GM21515 (cell line): ENCODE results near the gene PCDHB5.
"Not testable (repeated sequence)": the region's sequence is repeated elsewhere in the genome, so short reads cannot be mapped to it uniquely, and the experiment has no call there.

Experiments
- ATAC-seq: cut with Tn5 transposase; IDR thresholded peaks from one replicate; pipeline ENCODE4 v1.9.1; 2021; ENCODE audit not compliant: unreplicated experiment

The PCDHB5 gene

GRCh38 chr5:141151632-141152031 is 16.6 kb downstream of the PCDHB5 start:
- not testable (repeated sequence) for ATAC-seq

- ATAC-seq: not testable (repeated sequence)
Measured at GRCh38 chr5:141152096-141152495, 17.1 kb downstream of the PCDHB5 start.

DNA sequence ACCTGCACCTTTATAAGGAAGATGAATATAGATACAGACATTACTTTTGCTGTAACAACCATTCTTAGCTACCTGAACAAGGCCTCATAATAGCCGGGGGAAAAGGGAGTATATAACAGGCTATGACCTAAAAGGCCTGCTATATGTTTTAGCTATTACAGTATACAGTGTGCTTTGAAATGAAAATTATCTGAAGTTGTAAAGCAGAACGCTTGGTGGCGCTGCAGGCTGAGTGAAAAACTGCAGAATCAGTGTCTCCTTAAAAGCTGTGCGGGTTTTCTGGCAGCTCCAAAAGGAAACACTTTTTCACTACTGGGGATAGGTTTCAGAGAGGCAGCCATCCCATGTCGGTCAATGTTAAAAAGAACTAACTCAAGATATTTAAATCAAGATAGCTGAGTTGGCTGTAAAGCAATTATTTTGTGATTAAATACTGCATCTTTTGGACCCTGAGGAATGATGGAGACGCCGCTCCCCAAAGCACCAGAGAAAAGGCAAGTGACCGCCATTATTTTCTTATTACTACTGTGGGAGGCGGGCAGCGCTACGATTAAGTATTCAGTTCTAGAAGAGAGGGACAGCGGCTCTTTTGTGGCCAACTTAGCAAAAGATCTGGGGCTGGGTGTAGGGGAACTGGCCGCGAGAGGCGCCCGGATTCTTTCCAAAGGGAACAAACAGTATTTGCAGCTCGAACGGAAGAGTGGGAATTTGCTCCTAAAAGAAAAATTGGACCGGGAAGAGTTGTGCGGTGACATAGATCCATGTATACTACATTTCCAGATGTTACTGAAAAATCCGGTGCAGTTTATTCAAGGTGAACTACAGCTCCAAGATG is 20.8 kb downstream of the PCDHB5 start:
- ATAC-seq: no peak

- not testable (repeated sequence) for ATAC-seq
Measured at GRCh38 chr5:141157356-141157755, 22.4 kb downstream of the PCDHB5 start.

DNA sequence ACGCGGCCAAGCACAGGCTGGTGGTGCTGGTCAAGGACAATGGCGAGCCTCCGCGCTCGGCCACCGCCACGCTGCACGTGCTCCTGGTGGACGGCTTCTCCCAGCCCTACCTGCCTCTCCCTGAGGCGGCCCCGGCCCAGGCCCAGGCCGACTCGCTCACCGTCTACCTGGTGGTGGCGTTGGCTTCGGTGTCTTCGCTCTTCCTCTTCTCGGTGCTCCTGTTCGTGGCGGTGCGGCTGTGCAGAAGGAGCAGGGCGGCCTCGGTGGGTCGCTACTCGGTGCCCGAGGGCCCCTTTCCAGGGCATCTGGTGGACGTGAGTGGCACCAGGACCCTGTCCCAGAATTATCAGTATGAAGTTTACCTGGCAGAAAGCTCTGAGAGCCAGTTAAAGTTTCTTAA is 22.9 kb downstream of the PCDHB5 start:
- ATAC-seq: not testable (repeated sequence)

DNA sequence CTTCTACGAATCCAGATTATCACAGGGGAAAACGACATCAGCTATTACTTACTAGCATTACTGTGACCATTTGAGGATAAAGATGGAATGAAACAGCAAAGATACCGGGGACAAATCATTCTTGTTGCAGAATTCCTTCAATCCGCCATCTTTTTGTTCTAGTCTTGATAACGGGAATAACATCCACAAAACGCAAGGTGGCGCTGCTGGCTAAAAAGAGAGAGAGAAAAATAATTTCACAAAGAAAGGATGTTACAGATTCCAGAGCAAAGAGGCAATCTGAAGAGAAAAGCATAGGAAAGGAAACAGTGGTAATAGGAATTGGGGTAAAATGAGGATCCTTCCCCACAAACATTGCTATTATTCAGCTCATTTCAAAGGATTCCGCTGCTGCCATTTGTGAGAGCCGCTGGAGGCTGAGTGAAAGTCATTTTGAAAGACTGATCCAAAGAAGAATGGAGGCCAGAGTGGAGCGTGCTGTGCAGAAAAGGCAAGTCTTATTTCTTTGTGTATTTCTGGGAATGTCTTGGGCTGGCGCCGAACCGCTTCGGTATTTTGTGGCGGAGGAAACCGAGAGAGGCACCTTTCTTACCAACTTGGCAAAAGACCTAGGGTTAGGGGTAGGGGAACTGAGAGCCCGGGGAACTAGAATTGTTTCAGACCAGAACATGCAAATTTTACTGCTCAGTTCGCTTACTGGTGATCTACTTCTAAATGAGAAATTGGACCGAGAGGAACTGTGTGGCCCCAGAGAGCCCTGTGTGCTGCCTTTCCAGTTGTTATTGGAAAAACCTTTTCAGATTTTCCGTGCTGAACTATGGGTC is 37.6 kb downstream of the PCDHB5 start, which contains the start of gene PCDHB7:
TSS of gene PCDHB7 (plus strand) at position 264 of the 824 bp plus-strand sequence. CDS start at position 456, 192 bp downstream.
- no peak for ATAC-seq

- ATAC-seq: not testable (repeated sequence)
Measured at GRCh38 chr5:141174291-141175104, 39.5 kb downstream of the PCDHB5 start.

- no peak for ATAC-seq
Measured at GRCh38 chr5:141175933-141176332, 40.9 kb downstream of the PCDHB5 start.

DNA sequence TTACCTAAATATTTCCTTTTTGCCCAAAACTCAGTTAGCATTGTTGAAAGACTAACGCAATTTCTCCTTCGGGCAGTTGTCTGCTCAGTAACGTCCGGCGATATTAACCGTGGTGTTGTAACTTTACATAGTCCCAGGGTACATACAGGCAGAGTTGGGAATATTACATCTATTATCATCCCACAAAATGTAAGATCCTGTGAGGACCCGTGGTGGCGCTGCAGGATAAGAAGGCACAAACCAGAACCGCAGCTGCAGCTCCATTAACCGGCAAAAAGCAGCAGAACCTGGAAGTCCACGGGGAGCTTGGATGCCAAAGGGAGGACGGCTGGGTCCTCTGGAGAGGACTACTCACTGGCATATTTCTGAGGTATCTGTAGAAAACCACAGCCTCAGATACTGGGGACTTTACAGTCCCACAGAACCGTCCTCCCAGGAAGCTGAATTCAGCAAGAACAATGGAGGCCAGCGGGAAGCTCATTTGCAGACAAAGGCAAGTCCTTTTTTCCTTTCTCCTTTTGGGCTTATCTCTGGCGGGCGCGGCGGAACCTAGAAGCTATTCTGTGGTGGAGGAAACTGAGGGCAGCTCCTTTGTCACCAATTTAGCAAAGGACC is 42.7 kb downstream of the PCDHB5 start, which contains the start of gene PCDHB8:
TSS of gene PCDHB8 (plus strand) at position 214 of the 615 bp plus-strand sequence. CDS start at position 459, 245 bp downstream.
- not testable (repeated sequence) for ATAC-seq

GRCh38 chr5:141179371-141179770 is 44.4 kb downstream of the PCDHB5 start:
- not testable (repeated sequence) for ATAC-seq

DNA sequence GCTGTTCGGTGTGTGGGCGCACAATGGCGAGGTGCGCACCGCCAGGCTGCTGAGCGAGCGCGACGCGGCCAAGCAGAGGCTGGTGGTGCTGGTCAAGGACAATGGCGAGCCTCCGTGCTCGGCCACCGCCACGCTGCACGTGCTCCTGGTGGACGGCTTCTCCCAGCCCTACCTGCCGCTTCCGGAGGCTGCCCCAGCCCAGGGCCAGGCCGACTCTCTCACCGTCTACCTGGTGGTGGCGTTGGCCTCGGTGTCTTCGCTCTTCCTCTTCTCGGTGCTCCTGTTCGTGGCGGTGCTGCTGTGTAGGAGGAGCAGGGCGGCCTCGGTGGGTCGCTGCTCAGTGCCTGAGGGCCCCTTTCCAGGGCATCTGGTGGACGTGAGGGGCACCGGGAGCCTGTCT is 44.9 kb downstream of the PCDHB5 start:
- not testable (repeated sequence) for ATAC-seq

GRCh38 chr5:141180313-141180712 is 45.3 kb downstream of the PCDHB5 start:
- ATAC-seq: no peak

GRCh38 chr5:141182248-141182647 is 47.2 kb downstream of the PCDHB5 start, which contains the start of gene PCDHB16:
TSS of gene PCDHB16 (plus strand) at chr5:141182387. CDS start at chr5:141182560, 173 bp downstream.
- no peak for ATAC-seq

DNA sequence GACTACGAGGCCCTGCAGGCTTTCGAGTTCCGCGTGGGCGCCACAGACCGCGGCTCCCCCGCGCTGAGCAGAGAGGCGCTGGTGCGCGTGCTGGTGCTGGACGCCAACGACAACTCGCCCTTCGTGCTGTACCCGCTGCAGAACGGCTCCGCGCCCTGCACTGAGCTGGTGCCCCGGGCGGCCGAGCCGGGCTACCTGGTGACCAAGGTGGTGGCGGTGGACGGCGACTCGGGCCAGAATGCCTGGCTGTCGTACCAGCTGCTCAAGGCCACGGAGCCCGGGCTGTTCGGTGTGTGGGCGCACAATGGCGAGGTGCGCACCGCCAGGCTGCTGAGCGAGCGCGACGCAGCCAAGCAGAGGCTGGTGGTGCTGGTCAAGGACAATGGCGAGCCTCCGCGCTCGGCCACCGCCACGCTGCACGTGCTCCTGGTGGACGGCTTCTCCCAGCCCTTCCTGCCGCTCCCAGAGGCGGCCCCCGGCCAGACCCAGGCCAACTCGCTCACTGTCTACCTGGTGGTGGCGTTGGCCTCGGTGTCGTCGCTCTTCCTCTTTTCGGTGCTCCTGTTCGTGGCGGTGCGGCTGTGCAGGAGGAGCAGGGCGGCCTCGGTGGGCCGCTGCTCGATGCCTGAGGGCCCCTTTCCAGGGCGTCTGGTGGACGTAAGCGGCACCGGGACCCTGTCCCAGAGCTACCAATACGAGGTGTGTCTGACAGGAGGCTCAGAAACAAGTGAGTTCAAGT is 49.3 kb downstream of the PCDHB5 start:
- not testable (repeated sequence) for ATAC-seq

DNA sequence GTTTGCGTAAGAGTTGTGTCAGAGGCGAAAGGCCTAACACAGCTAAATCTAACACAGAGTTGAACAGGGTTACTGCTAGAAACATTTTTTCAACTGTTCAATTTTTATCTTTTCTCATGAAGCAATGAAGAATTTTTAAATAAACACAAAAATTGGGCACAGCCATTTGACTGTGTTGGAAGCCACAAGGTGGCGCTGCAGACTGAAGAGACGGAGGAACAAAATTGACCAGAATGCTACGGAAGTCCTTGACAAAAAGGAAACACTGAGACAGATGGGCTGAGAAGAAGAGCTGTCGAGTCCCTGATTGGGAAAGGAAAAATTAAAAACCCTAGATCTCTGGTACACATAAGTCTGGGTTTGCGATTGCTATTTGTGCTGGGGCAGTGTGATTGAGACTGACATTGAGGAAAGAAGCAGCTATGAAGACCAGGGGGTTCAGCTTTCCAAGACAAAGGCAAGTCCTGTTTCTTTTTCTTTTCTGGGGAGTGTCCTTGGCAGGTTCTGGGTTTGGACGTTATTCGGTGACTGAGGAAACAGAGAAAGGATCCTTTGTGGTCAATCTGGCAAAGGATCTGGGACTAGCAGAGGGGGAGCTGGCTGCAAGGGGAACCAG is 52.0 kb downstream of the PCDHB5 start, which contains the start of gene PCDHB9:
TSS of gene PCDHB9 (plus strand) at position 265 of the 616 bp plus-strand sequence. CDS start at position 423, 158 bp downstream.
- no peak for ATAC-seq
